Measurements from ENCODE around the gene VPS36.

GRCh38 chr13:52374389-52374788 is 76.0 kb downstream of the VPS36 start:
- no peak for TF ChIP-seq CEBPB (IDR thresholded peaks at IDR 0.05; ENCODE audit: borderline replicate concordance in 1 of 2, low read depth in 2 of 2, low read length in 2 of 2)
- TF ChIP-seq SREBF1 (IDR thresholded peaks at IDR 0.05; ENCODE audit: low read length) = no peak
- no peak for TF ChIP-seq IKZF1 (conservative IDR thresholded peaks at IDR 0.05)
- TF ChIP-seq, protein P1, sequence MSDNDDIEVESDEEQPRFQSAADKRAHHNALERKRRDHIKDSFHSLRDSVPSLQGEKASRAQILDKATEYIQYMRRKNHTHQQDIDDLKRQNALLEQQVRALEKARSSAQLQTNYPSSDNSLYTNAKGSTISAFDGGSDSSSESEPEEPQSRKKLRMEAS (IDR thresholded peaks at IDR 0.05; ENCODE audit: low read depth, low read length) = no peak
- TF ChIP-seq, protein P2, sequence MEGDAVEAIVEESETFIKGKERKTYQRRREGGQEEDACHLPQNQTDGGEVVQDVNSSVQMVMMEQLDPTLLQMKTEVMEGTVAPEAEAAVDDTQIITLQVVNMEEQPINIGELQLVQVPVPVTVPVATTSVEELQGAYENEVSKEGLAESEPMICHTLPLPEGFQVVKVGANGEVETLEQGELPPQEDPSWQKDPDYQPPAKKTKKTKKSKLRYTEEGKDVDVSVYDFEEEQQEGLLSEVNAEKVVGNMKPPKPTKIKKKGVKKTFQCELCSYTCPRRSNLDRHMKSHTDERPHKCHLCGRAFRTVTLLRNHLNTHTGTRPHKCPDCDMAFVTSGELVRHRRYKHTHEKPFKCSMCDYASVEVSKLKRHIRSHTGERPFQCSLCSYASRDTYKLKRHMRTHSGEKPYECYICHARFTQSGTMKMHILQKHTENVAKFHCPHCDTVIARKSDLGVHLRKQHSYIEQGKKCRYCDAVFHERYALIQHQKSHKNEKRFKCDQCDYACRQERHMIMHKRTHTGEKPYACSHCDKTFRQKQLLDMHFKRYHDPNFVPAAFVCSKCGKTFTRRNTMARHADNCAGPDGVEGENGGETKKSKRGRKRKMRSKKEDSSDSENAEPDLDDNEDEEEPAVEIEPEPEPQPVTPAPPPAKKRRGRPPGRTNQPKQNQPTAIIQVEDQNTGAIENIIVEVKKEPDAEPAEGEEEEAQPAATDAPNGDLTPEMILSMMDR (IDR thresholded peaks at IDR 0.05 in 2 of 3, conservative IDR thresholded peaks at IDR 0.05 in 1 of 3; ENCODE audit: control insufficient read depth in 2 of 3, extremely low read depth in 1 of 3, insufficient read depth in 1 of 3, low read depth in 3 of 3, low read length in 3 of 3) = no peak
- no peak for TF ChIP-seq TAF1 (IDR thresholded peaks at IDR 0.05; ENCODE audit: borderline replicate concordance, low read depth, low read length)
- no peak for TF ChIP-seq ELK1 (IDR thresholded peaks at IDR 0.05; ENCODE audit: low read depth, low read length)
- TF ChIP-seq FOS (IDR thresholded peaks at IDR 0.05; ENCODE audit: borderline replicate concordance, extremely low read depth, insufficient read length) = no peak
- TF ChIP-seq, protein P3, sequence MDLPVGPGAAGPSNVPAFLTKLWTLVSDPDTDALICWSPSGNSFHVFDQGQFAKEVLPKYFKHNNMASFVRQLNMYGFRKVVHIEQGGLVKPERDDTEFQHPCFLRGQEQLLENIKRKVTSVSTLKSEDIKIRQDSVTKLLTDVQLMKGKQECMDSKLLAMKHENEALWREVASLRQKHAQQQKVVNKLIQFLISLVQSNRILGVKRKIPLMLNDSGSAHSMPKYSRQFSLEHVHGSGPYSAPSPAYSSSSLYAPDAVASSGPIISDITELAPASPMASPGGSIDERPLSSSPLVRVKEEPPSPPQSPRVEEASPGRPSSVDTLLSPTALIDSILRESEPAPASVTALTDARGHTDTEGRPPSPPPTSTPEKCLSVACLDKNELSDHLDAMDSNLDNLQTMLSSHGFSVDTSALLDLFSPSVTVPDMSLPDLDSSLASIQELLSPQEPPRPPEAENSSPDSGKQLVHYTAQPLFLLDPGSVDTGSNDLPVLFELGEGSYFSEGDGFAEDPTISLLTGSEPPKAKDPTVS (IDR thresholded peaks at IDR 0.05; ENCODE audit: low read depth, low read length) = no peak

Data from GM12878 (cell line).